ENCODE results near the gene DDX4. TPM values are rescaled to one million over a fixed set of nuclear protein-coding genes. Genes with fewer than 3 reads are reported as not detected.
"Not testable (repeated sequence)": the region's sequence is repeated elsewhere in the genome, so short reads cannot be mapped to it uniquely, and the experiment has no call there.

Gene DDX4
- total RNA-seq (2014; rRNA removed; shearing (Covaris generic); ENCODE audit: low replicate concordance), result not detected in 2 replicates

DNA sequence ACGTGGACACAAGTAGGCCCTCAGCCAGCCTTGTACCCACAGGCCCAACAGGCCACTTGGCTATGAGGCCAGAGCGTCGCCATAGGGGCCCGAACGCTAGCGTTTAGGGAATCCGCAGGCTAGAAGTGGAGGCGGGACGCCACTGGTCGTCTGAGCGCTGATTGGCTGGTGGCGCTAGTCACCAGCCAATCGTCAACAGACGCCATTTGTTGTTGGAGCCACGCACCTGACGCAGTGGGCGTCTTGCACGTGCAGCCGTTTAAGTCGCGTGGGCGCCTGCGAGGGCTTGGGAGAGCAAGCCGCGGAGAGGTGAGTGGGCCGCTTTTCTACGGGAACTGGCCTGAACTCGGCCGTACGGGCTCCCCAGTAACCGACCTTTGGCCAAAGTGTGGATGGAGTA is at the start of gene DDX4:
Gene DDX4, plus strand, starts transcription at position 269 of the 400 bp plus-strand sequence. CDS start 903 bp downstream, outside the sequence.
- Histone ChIP-seq H3K36me3 (no peaks in the 10 kb centered on the region), H3K27me3 (no peaks in the 10 kb centered on the region), H3K9me3 (no peaks in the 10 kb centered on the region), H3K4me3 (no peak within 1 kb of the TSS)
- DNase-seq, result no peak

DNA sequence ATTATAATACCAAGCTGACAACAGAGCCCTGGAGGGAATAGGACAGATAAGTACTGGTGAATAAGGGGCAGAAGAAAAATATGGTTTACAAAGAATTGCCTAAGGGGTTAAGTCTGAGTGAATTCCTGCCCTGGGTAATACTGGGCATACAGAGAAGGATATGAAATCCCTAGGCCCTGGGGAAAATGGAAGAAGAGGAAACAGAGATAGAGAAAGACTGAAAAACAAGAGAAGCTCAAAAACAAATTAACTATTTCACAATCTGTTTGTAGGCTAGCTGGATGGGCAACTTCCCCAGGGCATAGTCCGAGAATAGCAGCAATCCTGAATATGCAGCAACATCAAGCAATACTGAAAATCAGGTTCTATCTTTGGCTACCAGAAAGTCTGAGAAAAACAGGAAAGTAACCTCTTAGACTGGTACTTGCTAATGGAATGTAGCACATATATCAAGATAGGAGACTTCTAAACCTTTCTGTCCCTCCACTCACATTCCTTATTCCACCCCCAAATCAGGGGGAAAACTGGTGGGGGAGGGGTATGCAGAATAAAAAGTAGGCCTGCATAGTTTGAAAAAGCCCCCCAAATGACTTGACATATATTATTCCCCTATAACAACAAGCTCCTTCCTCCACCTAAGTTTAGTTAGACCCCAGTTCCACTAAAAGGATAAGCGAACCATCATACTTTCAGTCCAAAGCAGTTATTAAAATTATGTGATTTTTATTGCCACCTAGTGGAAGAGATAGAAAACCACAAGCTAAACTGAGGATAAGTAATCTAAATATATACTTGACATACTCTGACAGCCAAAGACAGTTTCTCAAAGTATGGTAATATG is 46.4 kb upstream of the DDX4 start:
- Histone ChIP-seq H3K27me3 (no peaks in the 10 kb centered on the region), H3K9me3 (no peaks in the 10 kb centered on the region), H3K4me3 (no peak overlapping the region), H3K36me3 (no peaks in the 10 kb centered on the region; the same call in none of the 2 replicates)
- DNase-seq, result no peak

DNA sequence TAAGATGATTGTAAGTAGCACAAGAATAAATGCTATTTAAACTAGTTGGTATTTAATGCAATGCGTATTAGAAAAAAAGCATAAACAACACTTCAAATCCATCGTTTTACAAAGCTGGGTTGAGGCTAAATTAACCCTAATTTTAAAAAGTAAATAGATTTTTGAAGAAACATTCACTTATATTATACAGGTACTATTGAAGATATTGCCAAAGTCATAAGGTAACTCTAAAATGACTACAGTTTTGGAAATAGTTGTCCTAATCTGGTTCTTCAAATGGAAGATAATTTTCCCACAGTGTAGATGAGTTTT is 45.8 kb upstream of the DDX4 start:
- H3K27me3 ChIP-seq, result no peaks in the 10 kb centered on the region
- peaks cover under 1% of the 10 kb centered on the region for H3K36me3 ChIP-seq
- DNase-seq, result no peak
- H3K9me3 ChIP-seq, result no peaks in the 10 kb centered on the region
- no peak overlapping the region for H3K4me3 ChIP-seq

DNA sequence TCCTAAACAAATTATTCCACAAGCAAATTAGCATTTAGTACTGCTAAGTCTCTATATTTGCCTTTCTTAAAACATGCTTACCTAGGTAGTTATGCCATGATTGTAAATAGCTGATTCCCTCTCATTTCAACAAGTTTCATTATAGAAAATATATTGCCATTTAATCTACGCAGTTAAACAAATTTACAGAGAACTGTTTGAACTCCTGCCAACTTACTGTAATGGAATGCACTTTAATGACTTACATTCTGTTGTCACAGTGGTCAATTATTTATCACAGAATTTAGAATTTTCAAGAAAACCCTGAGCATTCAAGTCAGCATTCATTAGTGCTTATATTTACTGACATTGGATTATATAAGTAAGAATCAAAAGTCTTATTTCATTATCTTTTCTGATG is 45.4 kb upstream of the DDX4 start:
- H3K9me3 ChIP-seq, result no peaks in the 10 kb centered on the region
- no peaks in the 10 kb centered on the region for H3K27me3 ChIP-seq
- DNase-seq, result no peak
- H3K4me3 ChIP-seq, result no peak overlapping the region
- H3K36me3 ChIP-seq, result peaks cover 3% of the 10 kb centered on the region

DNA sequence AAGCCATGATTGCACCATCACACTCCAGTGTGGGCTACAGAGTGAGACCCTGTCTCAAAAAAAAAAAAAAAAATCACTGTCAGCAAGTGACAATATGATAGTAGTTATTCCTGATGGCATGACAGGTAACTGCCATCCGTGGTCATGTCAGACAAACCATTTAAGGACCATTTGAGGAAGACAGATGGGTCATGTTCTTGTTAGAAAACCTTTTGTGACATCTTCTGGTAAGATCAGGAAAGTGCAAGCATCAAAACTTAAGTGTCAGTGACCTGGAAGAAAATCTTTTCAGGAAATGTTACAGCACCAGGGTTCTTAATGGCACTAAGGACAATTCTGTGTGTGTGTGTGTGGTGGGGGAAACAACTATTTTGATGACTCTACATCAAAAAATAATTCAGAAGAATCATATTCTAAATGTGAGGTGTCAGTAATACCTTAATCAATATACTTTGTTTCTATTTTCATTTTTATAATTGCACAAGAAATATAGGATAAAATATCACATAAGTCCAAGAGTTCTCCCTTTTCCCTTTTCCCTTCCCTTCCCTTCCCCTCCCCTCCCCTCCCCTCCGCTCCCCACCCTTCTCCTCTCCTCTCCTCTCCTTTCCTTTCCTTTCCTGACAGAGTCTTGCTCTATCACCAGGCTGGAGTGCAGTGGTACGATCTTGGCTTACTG is 43.6 kb upstream of the DDX4 start:
- no peak for DNase-seq

DNA sequence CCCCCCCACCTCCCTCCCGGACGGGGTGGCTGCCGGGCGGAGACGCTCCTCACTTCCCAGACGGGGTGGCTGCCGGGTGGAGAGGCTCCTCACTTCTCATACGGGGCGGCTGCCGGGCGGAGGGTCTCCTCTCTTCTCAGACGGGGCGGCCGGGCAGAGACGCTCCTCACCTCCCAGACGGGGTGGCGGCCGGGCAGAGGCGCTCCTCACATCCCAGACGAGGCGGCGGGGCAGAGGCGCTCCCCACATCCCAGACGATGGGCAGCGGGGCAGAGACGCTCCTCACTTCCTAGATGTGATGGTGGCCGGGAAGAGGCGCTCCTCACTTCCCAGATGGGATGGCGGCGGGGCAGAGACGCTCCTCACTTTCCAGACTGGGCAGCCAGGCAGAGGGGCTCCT is 41.2 kb upstream of the DDX4 start:
- not testable (repeated sequence) for H3K27me3 ChIP-seq, DNase-seq, H3K36me3 ChIP-seq, H3K9me3 ChIP-seq, H3K4me3 ChIP-seq

More for the DNA sequence above, 43.6 kb upstream of the DDX4 start:
- H3K36me3 ChIP-seq, result peaks cover 3% of the 10 kb centered on the region
- no peaks in the 10 kb centered on the region for H3K9me3 ChIP-seq
- no peaks in the 10 kb centered on the region for H3K27me3 ChIP-seq
- H3K4me3 ChIP-seq, result no peak overlapping the region

DNA sequence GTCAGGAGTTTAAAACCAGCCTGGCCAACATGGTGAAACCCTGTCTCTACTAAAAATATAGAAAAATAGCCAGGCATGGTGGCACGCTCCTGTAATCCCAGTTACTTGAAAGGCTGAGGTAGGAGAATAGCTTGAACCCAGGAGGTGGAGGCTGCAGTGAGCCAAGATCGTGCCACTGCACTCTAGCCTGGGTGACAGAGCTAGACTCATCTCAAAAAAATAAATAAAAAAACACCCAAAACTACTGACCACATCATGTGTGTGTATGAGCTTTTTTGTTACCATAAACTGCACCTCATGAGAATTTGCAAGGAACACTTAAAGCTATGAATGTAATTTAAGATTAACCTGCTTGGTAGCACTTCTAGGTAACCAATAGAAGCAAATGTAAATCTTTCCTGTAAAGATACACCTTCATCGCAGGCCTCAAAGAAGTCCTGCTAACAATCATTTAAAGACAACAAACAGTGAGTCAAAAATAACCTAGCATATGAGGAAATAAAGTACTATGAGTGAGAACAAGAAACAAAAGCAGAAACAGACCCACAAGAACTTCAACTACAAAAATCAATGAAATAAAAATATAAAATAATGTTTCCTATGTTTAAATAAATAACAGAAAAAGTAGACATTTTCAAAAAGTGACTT is 38.7 kb upstream of the DDX4 start:
- Histone ChIP-seq H3K4me3 (no peak overlapping the region), H3K27me3 (no peaks in the 10 kb centered on the region), H3K36me3 (peaks cover 3% of the 10 kb centered on the region), H3K9me3 (no peaks in the 10 kb centered on the region)
- DNase-seq, result no peak

DNA sequence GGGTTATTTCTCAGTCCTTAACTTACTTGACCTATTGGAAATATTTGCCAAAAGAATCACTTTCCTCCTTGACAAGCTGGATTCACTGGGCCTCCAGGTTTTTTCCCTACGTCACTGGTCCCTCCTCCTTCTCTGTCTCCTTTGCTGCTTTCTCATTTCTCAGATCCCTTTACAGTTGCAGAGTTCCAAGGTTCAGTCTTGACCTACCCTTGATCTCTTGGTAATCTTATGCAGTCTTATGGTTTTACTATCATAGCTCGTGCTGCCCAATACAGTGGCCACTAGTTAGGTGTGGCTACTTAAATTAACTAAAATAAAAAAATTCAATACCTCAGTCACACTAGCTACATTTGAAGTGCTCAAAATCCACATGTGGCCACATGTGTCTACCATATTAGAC is 37.1 kb upstream of the DDX4 start:
- Histone ChIP-seq H3K9me3 (no peaks in the 10 kb centered on the region), H3K27me3 (no peaks in the 10 kb centered on the region), H3K36me3 (peaks cover 3% of the 10 kb centered on the region), H3K4me3 (no peak overlapping the region)
- DNase-seq, result no peak

DNA sequence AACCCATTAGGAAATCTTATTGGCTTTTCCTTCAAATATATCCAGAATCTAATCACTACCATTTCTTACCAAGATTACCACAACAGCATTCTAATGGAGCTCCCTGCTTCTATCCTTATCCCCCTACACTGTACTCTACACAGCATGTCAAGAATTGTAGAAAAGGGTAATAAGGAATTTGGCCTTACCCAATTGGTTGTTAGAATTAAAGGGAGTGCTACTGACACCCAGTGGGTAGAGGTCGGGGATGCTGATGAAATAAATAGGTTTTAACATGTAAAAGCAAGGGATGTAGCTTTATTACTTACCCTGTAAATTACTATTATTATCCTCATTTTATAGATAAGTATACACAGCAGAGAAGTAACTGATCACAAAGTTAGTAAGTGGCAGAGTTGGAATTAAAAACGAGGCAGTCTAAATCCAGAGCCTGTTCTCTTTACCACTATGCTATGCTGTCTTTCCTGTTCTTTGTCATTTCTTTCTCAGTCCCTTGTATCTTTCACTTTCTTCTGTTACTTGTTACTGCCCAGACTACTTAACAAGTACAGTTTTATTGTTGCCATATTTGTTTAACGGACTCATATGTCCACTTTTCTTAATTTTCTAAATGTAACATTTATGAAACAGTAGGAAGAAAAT is 36.3 kb upstream of the DDX4 start:
- no peaks in the 10 kb centered on the region for H3K9me3 ChIP-seq
- no peaks in the 10 kb centered on the region for H3K27me3 ChIP-seq
- DNase-seq, result no peak
- no peak overlapping the region for H3K4me3 ChIP-seq
- peaks cover 3% of the 10 kb centered on the region for H3K36me3 ChIP-seq

DNA sequence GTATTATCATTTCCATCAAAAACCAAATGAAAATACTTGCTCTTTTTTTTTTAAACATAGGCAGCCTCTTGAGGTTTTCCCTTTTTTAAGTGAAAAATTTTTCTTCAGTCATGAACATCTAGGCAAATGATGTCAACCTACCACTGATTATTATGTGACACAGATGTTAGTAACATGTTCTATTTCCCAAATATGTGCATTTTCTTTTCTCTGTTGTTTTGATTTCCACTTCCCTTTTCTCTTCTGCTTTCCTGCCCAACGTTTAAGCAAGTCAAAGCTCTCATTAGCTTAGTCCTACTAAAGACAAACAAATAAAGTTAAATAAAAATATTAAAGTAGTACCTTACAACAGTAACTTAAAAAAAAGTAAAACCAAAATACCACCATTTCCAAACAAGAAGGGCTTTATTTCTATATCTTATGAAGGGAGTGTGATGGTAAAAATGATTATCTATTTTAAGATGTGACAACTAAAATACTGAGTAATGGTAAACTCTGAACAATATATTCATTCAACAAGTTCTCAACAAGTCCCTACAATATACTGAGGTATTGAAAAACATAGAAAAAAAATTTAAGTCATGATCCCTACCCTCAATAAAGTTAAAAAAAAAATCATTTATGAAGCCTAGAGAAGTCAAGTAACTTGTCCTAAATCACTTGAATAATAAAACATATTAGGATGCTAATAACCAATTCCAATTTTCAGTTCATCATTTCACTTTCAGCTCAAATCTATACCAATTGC is 35.1 kb upstream of the DDX4 start:
- Histone ChIP-seq H3K27me3 (no peaks in the 10 kb centered on the region), H3K9me3 (no peaks in the 10 kb centered on the region), H3K4me3 (no peak overlapping the region), H3K36me3 (no peaks in the 10 kb centered on the region; the same call in 1 of the 2 replicates)
- DNase-seq, result no peak

DNA sequence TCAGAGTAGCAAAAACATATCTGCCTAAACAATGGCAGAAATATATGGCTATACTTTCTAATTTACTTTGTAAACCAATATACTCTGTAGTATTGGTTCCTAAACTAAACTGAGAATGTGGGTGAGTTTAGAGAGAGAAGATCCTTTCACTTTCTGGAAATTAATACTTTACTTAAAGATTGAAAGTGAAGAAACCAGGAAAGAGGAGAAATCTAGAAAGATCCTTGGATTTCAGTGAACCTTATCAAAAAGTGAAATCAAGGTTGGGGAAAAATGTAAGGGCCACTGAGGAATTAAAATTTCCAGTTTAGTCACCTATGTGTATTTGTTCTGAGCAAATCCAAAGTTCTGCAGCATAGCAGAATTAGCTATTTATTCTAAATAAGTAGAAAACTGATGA is 31.6 kb upstream of the DDX4 start:
- H3K27me3 ChIP-seq, result no peaks in the 10 kb centered on the region
- DNase-seq, result no peak

DNA sequence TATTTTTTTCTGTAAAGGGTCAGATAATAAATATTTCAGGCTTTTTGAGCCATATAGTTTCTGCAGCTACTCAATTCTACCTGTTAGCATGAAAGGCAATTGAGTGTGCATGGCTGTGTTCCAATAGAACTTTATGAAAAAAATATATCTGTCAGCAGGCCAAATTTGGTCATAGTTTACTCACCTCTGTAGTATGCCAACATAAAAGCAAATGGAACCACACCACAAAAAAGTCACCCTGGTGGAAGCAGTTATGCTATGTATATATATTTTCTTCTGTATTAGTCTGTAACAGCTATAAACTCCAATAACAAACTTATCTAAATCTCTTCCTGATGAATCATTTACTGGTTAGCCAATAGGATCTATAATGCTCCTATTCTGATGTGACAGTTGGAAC is 29.1 kb upstream of the DDX4 start:
- Histone ChIP-seq H3K27me3 (no peaks in the 10 kb centered on the region), H3K36me3 (no peaks in the 10 kb centered on the region; the same call in 1 of the 2 replicates), H3K9me3 (no peaks in the 10 kb centered on the region), H3K4me3 (no peak overlapping the region)
- DNase-seq, result no peak

More for the DNA sequence above, 31.6 kb upstream of the DDX4 start:
- Histone ChIP-seq H3K4me3 (no peak overlapping the region), H3K36me3 (no peaks in the 10 kb centered on the region; the same call in 1 of the 2 replicates), H3K9me3 (no peaks in the 10 kb centered on the region)

DNA sequence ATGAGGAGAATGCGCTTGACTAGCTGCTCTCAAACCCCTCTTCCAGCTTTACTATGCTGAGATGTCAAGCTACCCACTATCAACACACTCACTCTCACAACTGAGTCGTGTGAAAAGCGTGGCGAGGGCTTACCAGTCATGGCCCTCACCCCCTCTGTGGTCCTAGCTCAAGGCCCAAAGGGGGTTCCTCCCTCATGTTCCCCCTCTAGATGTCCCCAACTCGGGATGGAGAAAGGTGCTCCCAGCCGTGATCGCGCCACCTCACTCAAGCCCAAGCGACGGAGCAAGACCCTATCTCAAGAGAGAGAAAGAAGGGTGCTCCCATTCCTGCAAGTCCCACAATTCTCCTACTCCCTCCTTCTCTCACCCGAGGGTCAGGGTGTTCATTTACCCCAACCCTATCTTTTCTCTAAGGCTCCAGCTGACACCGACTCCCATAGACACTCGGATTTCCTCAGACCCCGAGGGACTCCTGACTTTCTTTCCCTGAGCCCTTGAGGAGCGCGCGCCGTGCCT is 26.3 kb upstream of the DDX4 start:
- Histone ChIP-seq H3K4me3 (peak overlapping the region; percentile 74), H3K27me3 (no peaks in the 10 kb centered on the region), H3K36me3 (no peaks in the 10 kb centered on the region; the same call in 1 of the 2 replicates), H3K9me3 (peaks cover 4% of the 10 kb centered on the region; the same call in 1 of the 2 replicates)
- DNase-seq, result no peak

DNA sequence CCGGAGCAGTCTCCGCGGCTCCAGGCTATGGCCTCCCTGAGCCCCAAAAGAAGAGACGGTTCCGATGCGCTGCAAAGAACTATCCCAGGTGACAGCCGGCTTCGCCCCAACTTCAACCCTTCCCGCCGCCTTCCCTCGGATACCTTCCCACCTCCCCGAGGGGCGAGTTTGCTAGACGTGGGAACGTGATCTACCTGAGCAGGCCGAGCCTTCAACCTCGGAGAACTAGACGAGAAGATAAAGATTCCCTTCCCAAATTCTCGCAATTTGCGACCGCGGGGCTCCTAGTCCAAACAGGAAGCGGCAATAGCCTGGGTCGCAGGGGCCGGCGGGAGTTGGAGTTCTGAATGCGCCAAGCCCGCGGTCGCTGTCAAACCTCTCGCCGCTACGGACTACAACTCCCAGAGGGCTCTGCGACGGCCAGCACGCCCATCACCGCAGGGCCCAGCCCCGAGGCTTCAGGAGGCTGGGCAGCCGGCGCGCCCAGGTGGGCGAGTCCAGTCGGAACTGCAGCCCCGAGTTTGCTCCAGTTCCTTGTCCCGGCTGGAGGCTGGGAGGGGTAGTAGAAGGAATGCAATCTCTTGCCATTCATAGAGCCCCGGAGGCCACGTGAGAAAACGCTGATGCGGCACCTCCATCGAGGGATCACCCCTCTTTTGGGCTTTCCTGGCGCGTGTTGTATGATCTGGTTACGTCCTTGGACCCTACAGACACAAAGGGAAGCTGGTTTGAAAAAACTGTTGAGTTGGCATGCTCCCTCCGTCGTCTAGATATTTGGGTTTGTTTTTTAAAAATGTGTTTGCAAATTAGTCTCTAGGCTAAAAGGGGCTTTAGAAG is 25.6 kb upstream of the DDX4 start, which contains the start of gene SLC38A9:
Gene SLC38A9, minus strand, starts transcription at position 302 of the 837 bp plus-strand sequence. CDS start 14,366 bp downstream, outside the sequence.
- H3K27me3 ChIP-seq, result no peaks in the 10 kb centered on the region
- peak; percentile 96 for DNase-seq
- peak within 1 kb of the TSS; percentile 74 for H3K4me3 ChIP-seq
- no peaks in the 10 kb centered on the region; the same call in 1 of the 2 replicates for H3K36me3 ChIP-seq
- H3K9me3 ChIP-seq, result peaks cover 4% of the 10 kb centered on the region; the same call in 1 of the 2 replicates

DNA sequence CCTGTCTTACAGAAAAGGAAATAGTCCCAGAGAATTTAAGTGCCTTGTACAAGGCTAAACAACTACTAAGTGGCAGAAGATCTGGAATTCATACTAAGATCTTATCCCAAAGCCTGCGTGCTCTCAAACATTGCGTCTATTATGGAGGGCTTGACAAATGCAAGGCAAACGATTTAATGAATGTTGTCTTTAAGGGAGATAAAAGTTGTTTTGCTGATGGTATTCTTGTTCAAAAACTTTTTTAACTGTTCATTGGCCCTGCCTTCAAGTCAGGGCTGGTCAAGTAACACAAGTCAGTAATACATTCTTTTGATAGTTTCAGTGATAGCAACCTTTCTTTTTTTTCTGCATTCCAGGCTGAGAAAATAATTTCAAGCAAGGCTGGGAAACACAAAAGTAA is 24.0 kb upstream of the DDX4 start:
- Histone ChIP-seq H3K27me3 (no peaks in the 10 kb centered on the region), H3K36me3 (no peaks in the 10 kb centered on the region)
- DNase-seq, result no peak

More for the DNA sequence above, 24.0 kb upstream of the DDX4 start:
- H3K9me3 ChIP-seq, result peaks cover 4% of the 10 kb centered on the region; the same call in 1 of the 2 replicates
- no peak overlapping the region for H3K4me3 ChIP-seq

Data from MG63 (cell line).